IMR-90 (cell line): ENCODE results near the gene SEC11A. TPM values are rescaled to one million over a fixed set of nuclear protein-coding genes. Genes with fewer than 3 reads are reported as not detected.

Experiments used
- ATAC-seq: fragments of 200-7000 bp; cut with Tn5 transposase; 2 replicates; pipeline ENCODE4 v1.9.1; 2020; ENCODE audit warnings: low read depth, mild to moderate bottlenecking, moderate library complexity
- BruUV-seq: library from RNA; stranded (reverse); fragments of 400-500 nt; replicated peaks from 2 replicates; lab custom pipeline; 2021; lab: Mats Ljungman, UMichigan
- CTCF ChIA-PET: fragments of 300-600 bp; formaldehyde crosslinking; extraction: SDS; loops from one replicate; lab custom pipeline; 2021; ENCODE audit warnings: antibody characterized with exemption; lab: Yijun Ruan, JAX
- POLR2A ChIA-PET: fragments of 300-600 bp; sonication (Branson Sonifier 250); formaldehyde crosslinking; loops from one replicate; lab custom pipeline; 2022; ENCODE audit warnings: antibody characterized with exemption; ENCODE audit not compliant: unreplicated experiment; lab: Charles Lee
- DNase-seq: peaks from one replicate; pipeline ENCODE4 v3.0.0; 2013
- H2AFZ ChIP-seq: replicated peaks from 2 replicates; pipeline ENCODE3; 2013; ENCODE audit warnings: low read length, mild to moderate bottlenecking; ENCODE audit not compliant: poor library complexity
- H2AK5ac ChIP-seq: 2 replicates; pipeline ENCODE4 v1.6.1; 2013; ENCODE audit warnings: low read depth, low read length, inconsistent platforms
- H2AK9ac ChIP-seq: replicated peaks from 2 replicates; pipeline ENCODE3; 2013; ENCODE audit warnings: mild to moderate bottlenecking, low read depth, low read length, moderate library complexity; ENCODE audit not compliant: poor library complexity
- H2BK120ac ChIP-seq: 2 replicates; pipeline ENCODE4 v1.6.1; 2013; ENCODE audit warnings: low read depth, low read length, inconsistent platforms
- H2BK15ac ChIP-seq: 3 replicates; pipeline ENCODE4 v1.6.1; 2013; ENCODE audit warnings: low read depth, low read length, inconsistent platforms
- H2BK20ac ChIP-seq: 2 replicates; pipeline ENCODE4 v1.6.1; 2013; ENCODE audit warnings: low read depth, mild to moderate bottlenecking, inconsistent platforms, low read length, moderate library complexity
- H2BK5ac ChIP-seq: 2 replicates; pipeline ENCODE4 v1.6.1; 2013; ENCODE audit warnings: mild to moderate bottlenecking, low read depth, low read length, inconsistent platforms; ENCODE audit not compliant: poor library complexity, severe bottlenecking
- H3K14ac ChIP-seq: replicated peaks from 2 replicates; pipeline ENCODE4 v1.6.1; 2013; ENCODE audit warnings: low read depth, low read length, inconsistent platforms
- H3K18ac ChIP-seq: 2 replicates; pipeline ENCODE4 v1.6.1; 2013; ENCODE audit warnings: low read depth, low read length, control low read depth
- H3K23ac ChIP-seq: 2 replicates; pipeline ENCODE4 v1.6.1; 2013; ENCODE audit warnings: low read depth, low read length, inconsistent platforms
- H3K27ac ChIP-seq: 2 replicates; pipeline ENCODE4 v1.5.1; 2013; ENCODE audit warnings: mild to moderate bottlenecking, control low read depth, low read length; ENCODE audit not compliant: insufficient read depth
- H3K27me3 ChIP-seq: 2 replicates; pipeline ENCODE4 v1.6.1; 2013; ENCODE audit warnings: low read length; ENCODE audit not compliant: control insufficient read depth, insufficient read depth
- H3K36me3 ChIP-seq: 2 replicates; pipeline ENCODE4 v1.6.1; 2013; ENCODE audit warnings: low read length, mixed read lengths; ENCODE audit not compliant: control insufficient read depth, insufficient read depth
- H3K4ac ChIP-seq: 2 replicates; pipeline ENCODE4 v1.6.1; 2013; ENCODE audit warnings: low read depth, low read length, inconsistent platforms
- H3K4me1 ChIP-seq: 2 replicates; pipeline ENCODE4 v1.6.1; 2013; ENCODE audit warnings: low read length, mixed read lengths; ENCODE audit not compliant: control insufficient read depth, insufficient read depth
- H3K4me2 ChIP-seq: 2 replicates; pipeline ENCODE4 v1.6.1; 2013; ENCODE audit warnings: low read depth, mild to moderate bottlenecking, control low read depth, low read length, moderate library complexity
- H3K4me3 ChIP-seq: 2 replicates; pipeline ENCODE4 v1.5.1; 2013; ENCODE audit warnings: low read depth, mild to moderate bottlenecking, control low read depth, low read length, moderate library complexity; ENCODE audit not compliant: insufficient read depth
- H3K56ac ChIP-seq: 2 replicates; pipeline ENCODE4 v1.6.1; 2013; ENCODE audit warnings: low read length, inconsistent platforms; ENCODE audit not compliant: insufficient read depth; ENCODE audit errors: extremely low read depth
- H3K79me1 ChIP-seq, 2 experiments: 2 replicates each; pipeline ENCODE4 v1.6.1; 2013; ENCODE audit warnings: low read length in 2 of 2, inconsistent platforms in 1 of 2, low read depth in 1 of 2
- H3K9ac ChIP-seq: 2 replicates; pipeline ENCODE4 v1.6.1; 2013; ENCODE audit warnings: low read depth, low read length, control low read depth
- H3K9me1 ChIP-seq: 2 replicates; pipeline ENCODE4 v1.6.1; 2013; ENCODE audit warnings: low read length, inconsistent platforms; ENCODE audit not compliant: insufficient read depth
- H3K9me3 ChIP-seq: 2 replicates; pipeline ENCODE4 v1.6.1; 2013; ENCODE audit warnings: low read length; ENCODE audit not compliant: control insufficient read depth, insufficient read depth
- H4K20me1 ChIP-seq: 2 replicates; pipeline ENCODE4 v1.6.1; 2013; ENCODE audit warnings: low read length, inconsistent platforms; ENCODE audit not compliant: insufficient read depth
- H4K5ac ChIP-seq: 2 replicates; pipeline ENCODE4 v1.6.1; 2013; ENCODE audit warnings: mild to moderate bottlenecking, low read depth, low read length, control low read depth
- H4K8ac ChIP-seq, 2 experiments: 2 replicates each; pipeline ENCODE4 v1.6.1; 2013; ENCODE audit warnings: low read depth in 2 of 2, low read length in 2 of 2, control low read depth in 1 of 2, inconsistent platforms in 1 of 2
- H4K91ac ChIP-seq: 2 replicates; pipeline ENCODE4 v1.6.1; 2013; ENCODE audit warnings: low read depth, low read length, inconsistent platforms; ENCODE audit not compliant: insufficient read depth
- BHLHE40 ChIP-seq: fragments of 150-350 bp; IDR thresholded peaks from 2 replicates; pipeline ENCODE4 v1.6.1; 2016; ENCODE audit warnings: mild to moderate bottlenecking, low read depth, low read length
- CEBPB ChIP-seq: IDR thresholded peaks from 2 replicates; pipeline ENCODE4 v1.6.1; 2012; ENCODE audit warnings: low read depth, low read length, improper control_type of control experiment
- CHD1 ChIP-seq: IDR thresholded peaks from 2 replicates; pipeline ENCODE4 v1.6.1; 2012; ENCODE audit warnings: low read depth, low read length, improper control_type of control experiment
- CTCF ChIP-seq: conservative IDR thresholded peaks from 2 replicates; pipeline ENCODE4 v1.5.1; 2012; ENCODE audit warnings: mild to moderate bottlenecking, low read depth, low read length, improper control_type of control experiment
- ELK1 ChIP-seq: fragments of 150-350 bp; IDR thresholded peaks from 2 replicates; pipeline ENCODE4 v1.6.1; 2016; ENCODE audit warnings: low read depth, mild to moderate bottlenecking, low read length, moderate library complexity, borderline replicate concordance
- FOS ChIP-seq: fragments of 150-350 bp; IDR thresholded peaks from 2 replicates; pipeline ENCODE4 v1.6.1; 2016; ENCODE audit warnings: low read depth, low read length
- MAFK ChIP-seq: IDR thresholded peaks from 2 replicates; pipeline ENCODE4 v1.6.1; 2012; ENCODE audit warnings: low read depth, low read length, improper control_type of control experiment
- MAZ ChIP-seq: IDR thresholded peaks from 2 replicates; pipeline ENCODE4 v1.6.1; 2012; ENCODE audit warnings: low read depth, mild to moderate bottlenecking, low read length, improper control_type of control experiment, moderate library complexity, borderline replicate concordance
- NFE2L2 ChIP-seq: fragments of 150-350 bp; IDR thresholded peaks from 2 replicates; pipeline ENCODE4 v1.6.1; 2016; ENCODE audit warnings: low read depth, mild to moderate bottlenecking, low read length
- RAD21 ChIP-seq: IDR thresholded peaks from 2 replicates; pipeline ENCODE4 v1.6.1; 2012; ENCODE audit warnings: low read length, improper control_type of control experiment
- RCOR1 ChIP-seq: IDR thresholded peaks from 2 replicates; pipeline ENCODE4 v1.6.1; 2012; ENCODE audit warnings: mild to moderate bottlenecking, low read length, improper control_type of control experiment; ENCODE audit not compliant: insufficient replicate concordance
- WGBS, 2 experiments: methylation state at CpG; one replicate each; pipeline versions ENCODE4 v1.1.5 to v1.1.7; 2013; ENCODE audit warnings: missing lambda C conversion rate in 2 of 2; ENCODE audit not compliant: insufficient read length in 1 of 2; ENCODE audit errors: extremely low coverage in 2 of 2; 5-methylcytosine and 5-hydroxymethylcytosine counted together
- dilution Hi-C: fragments of 300-500 bp; cut with HindIII; formaldehyde crosslinking; loops from one replicate; pipeline ENCODE4 v1.14.3; 2018; ENCODE audit warnings: low sequenced_read_pairs; ENCODE audit not compliant: unreplicated experiment
- in situ Hi-C: fragments of 300-500 bp; cut with MboI; formaldehyde crosslinking; loops from 3 replicates; pipeline ENCODE4 v1.14.3; 2019; ENCODE audit warnings: low sequenced_read_pairs, inconsistent platforms, mixed read lengths
- intact Hi-C: fragments of 100-400 bp; cut with micrococcal nuclease; formaldehyde crosslinking; loops from 2 replicates; pipeline ENCODE4 v1.10.0; 2022
- polyA plus RNA-seq, 3 experiments: library from polyadenylated mRNA; depleted of rRNA; stranded (reverse); fragments of >200 nt; gene quantifications; 2 replicates each; pipeline ENCODE4 v1.2.3, GENCODE V29; 2012; ENCODE audit warnings: low replicate concordance in 1 of 3
- total RNA-seq: library from RNA; depleted of rRNA; stranded (reverse); fragments of >200 nt; gene quantifications from 2 replicates; pipeline ENCODE4 v1.2.3, GENCODE V29; 2012

Gene SEC11A
- total and polyA plus RNA-seq, 2 of the 4 experiments (the other 2 are of a cell fraction): 62.4 to 108 TPM

- no TSS peak for BruUV-seq
- no peak overlapping the region for H4K8ac ChIP-seq
- in situ Hi-C loops (no loop called here), intact Hi-C loops (no loop called here), dilution Hi-C loops (no loop called here)
- no peaks in the 10 kb centered on the region for H3K79me1 ChIP-seq
- no peak overlapping the region for H2BK15ac ChIP-seq
- H3K27me3 ChIP-seq: no peaks in the 10 kb centered on the region
- H2AK5ac ChIP-seq: no peak overlapping the region
- H4K20me1 ChIP-seq: no peaks in the 10 kb centered on the region
- H3K18ac ChIP-seq: no peak overlapping the region
- H3K36me3 ChIP-seq: no peaks in the 10 kb centered on the region
- H3K9me3 ChIP-seq: no peaks in the 10 kb centered on the region
- no peak overlapping the region for H3K9ac ChIP-seq
- H4K91ac ChIP-seq: no peak overlapping the region
- H3K4me1 ChIP-seq: peaks cover 6% of the 10 kb centered on the region
- H3K56ac ChIP-seq: no peak overlapping the region
- H3K4ac ChIP-seq: no peak overlapping the region
- no peak overlapping the region for H3K4me2 ChIP-seq
- no peak overlapping the region for H3K23ac ChIP-seq
- no peak overlapping the region for H3K27ac ChIP-seq
- H3K14ac ChIP-seq: no peak overlapping the region
- ChIA-PET CTCF (no interaction called here), POLR2A (no interaction called here)
- no peak overlapping the region for H3K4me3 ChIP-seq
- H2BK120ac ChIP-seq: no peak overlapping the region
- peaks cover 9% of the 10 kb centered on the region for H3K9me1 ChIP-seq
- H2BK20ac ChIP-seq: no peak overlapping the region
- H2AFZ ChIP-seq: no peak overlapping the region
- WGBS, 2 experiments: no CpG with 5 or more reads among the region's 5 CpGs
- no peak for ATAC-seq
- H2AK9ac ChIP-seq: no peak overlapping the region
- no peak overlapping the region for H2BK5ac ChIP-seq
- no peak for DNase-seq
- no peak for TF ChIP-seq ELK1
- TF ChIP-seq MAFK: no peak
- no peak for TF ChIP-seq CTCF
- no peak for TF ChIP-seq FOS
- no peak for TF ChIP-seq BHLHE40
- no peak for TF ChIP-seq CHD1
- no peak for TF ChIP-seq RAD21
- no peak for TF ChIP-seq MAZ
- no peak for TF ChIP-seq CEBPB
- TF ChIP-seq RCOR1: no peak
- TF ChIP-seq NFE2L2: no peak
- H4K5ac ChIP-seq: no peak overlapping the region
Observed at GRCh38 chr15:84736375-84736774, 20.4 kb upstream of the SEC11A start.
